Activated CD4-positive, alpha-beta T cell treated with anti-CD3 and anti-CD28 coated beads for 24 hours (primary cell): ENCODE data around the gene NTN1.

Experiments
- DNase-seq, 2 donors: peaks; one replicate each; pipeline ENCODE4 v3.0.0-alpha.2; 2020; ENCODE audit warnings: low read depth in 2 of 2

Gene NTN1

GRCh38 chr17:9231449-9232154, 210.3 kb downstream of the NTN1 start:
- no peak for DNase-seq

GRCh38 chr17:9232155-9232475, 210.8 kb downstream of the NTN1 start:
- no peak for DNase-seq

- no peak for DNase-seq
These were observed 211.4 kb downstream of the NTN1 start for GRCh38 chr17:9232591-9233270.

- DNase-seq, result no peak
These were observed 211.9 kb downstream of the NTN1 start for GRCh38 chr17:9233271-9233599.

- DNase-seq, result no peak
These were observed 212.5 kb downstream of the NTN1 start for GRCh38 chr17:9233761-9234160.

- no peak for DNase-seq
These were observed 213.2 kb downstream of the NTN1 start for GRCh38 chr17:9234389-9234945.

GRCh38 chr17:9235346-9235745, 214.0 kb downstream of the NTN1 start:
- no peak for DNase-seq

GRCh38 chr17:9236286-9237052, 215.2 kb downstream of the NTN1 start:
- no peak for DNase-seq

GRCh38 chr17:9237053-9237410, 215.7 kb downstream of the NTN1 start:
- no peak for DNase-seq

GRCh38 chr17:9237661-9238301, 216.5 kb downstream of the NTN1 start:
- no peak for DNase-seq

GRCh38 chr17:9238340-9239245, 217.3 kb downstream of the NTN1 start:
- no peak for DNase-seq

- no peak for DNase-seq
These were observed 218.0 kb downstream of the NTN1 start for GRCh38 chr17:9239246-9239792.

- peak; percentile 42 to 43 for DNase-seq
These were observed 218.7 kb downstream of the NTN1 start for GRCh38 chr17:9239793-9240658.

GRCh38 chr17:9240659-9241370, 219.5 kb downstream of the NTN1 start:
- DNase-seq, result no peak

- no peak for DNase-seq
These were observed 220.0 kb downstream of the NTN1 start for GRCh38 chr17:9241371-9241712.

GRCh38 chr17:9241774-9242496, 220.6 kb downstream of the NTN1 start:
- no peak for DNase-seq

GRCh38 chr17:9242497-9242881, 221.2 kb downstream of the NTN1 start:
- no peak for DNase-seq

- DNase-seq, result no peak
These were observed 221.7 kb downstream of the NTN1 start for GRCh38 chr17:9242983-9243382.
